DMS79 (cell line): ENCODE results near the gene TRPM2.

Experiments used
- DNase-seq: peaks from one replicate; lab custom pipeline; 2025; lab: John Stamatoyannopoulos, UW

TRPM2 gene

GRCh38 chr21:44445145-44445812, 91.9 kb downstream of the TRPM2 start:
- DNase-seq, result no peak

GRCh38 chr21:44448651-44449131, 95.3 kb downstream of the TRPM2 start:
- no peak for DNase-seq

GRCh38 chr21:44449473-44450363, 96.3 kb downstream of the TRPM2 start:
- peak; percentile 54 for DNase-seq

- no peak for DNase-seq
These were observed 97.0 kb downstream of the TRPM2 start for GRCh38 chr21:44450402-44450801.

GRCh38 chr21:44450999-44451398, 97.6 kb downstream of the TRPM2 start:
- DNase-seq, result no peak

- DNase-seq, result no peak
These were observed 99.7 kb downstream of the TRPM2 start for GRCh38 chr21:44453120-44453519.

- no peak for DNase-seq
These were observed 100.6 kb downstream of the TRPM2 start for GRCh38 chr21:44454058-44454457.

- peak; percentile 61 for DNase-seq
These were observed 101.5 kb downstream of the TRPM2 start, which contains the start of gene LRRC3 for GRCh38 chr21:44454747-44455523. Gene LRRC3, plus strand, starts transcription at chr21:44455510. Its CDS starts 1,135 bp downstream, at chr21:44456645.

GRCh38 chr21:44455524-44456213, 102.2 kb downstream of the TRPM2 start:
- no peak for DNase-seq

GRCh38 chr21:44456214-44456914, 102.9 kb downstream of the TRPM2 start:
- no peak for DNase-seq

- DNase-seq, result no peak
These were observed 103.7 kb downstream of the TRPM2 start for GRCh38 chr21:44456915-44457736.

- no peak for DNase-seq
These were observed 105.7 kb downstream of the TRPM2 start for GRCh38 chr21:44458971-44459711.

- no peak for DNase-seq
These were observed 106.5 kb downstream of the TRPM2 start for GRCh38 chr21:44459712-44460440.

- no peak for DNase-seq
These were observed 107.0 kb downstream of the TRPM2 start for GRCh38 chr21:44460441-44460755.

GRCh38 chr21:44461005-44461404, 107.6 kb downstream of the TRPM2 start:
- DNase-seq, result no peak

GRCh38 chr21:44461464-44462001, 108.1 kb downstream of the TRPM2 start:
- DNase-seq, result no peak

GRCh38 chr21:44462086-44462833, 108.8 kb downstream of the TRPM2 start:
- no peak for DNase-seq

- no peak for DNase-seq
These were observed 109.4 kb downstream of the TRPM2 start for GRCh38 chr21:44462834-44463200.
